Fibroblast of lung (primary cell): Measurements from ENCODE around the gene DLD. TPM values are rescaled to one million over a fixed set of nuclear protein-coding genes. Genes with fewer than 3 reads are reported as not detected.
A peak's percentile ranks its signal among the peaks of the same experiment; 100 is the strongest.

ENCODE experiments used
- DNase-seq, 2 donors: peaks; one replicate each; pipeline versions ENCODE4 v3.0.0 to v3.0.0-alpha.2; 2010; ENCODE audit warnings: low read depth in 2 of 2
- H2AFZ ChIP-seq: 2 replicates; pipeline ENCODE4 v1.5.1; 2012; ENCODE audit warnings: low read length, control low read depth, inconsistent platforms
- H3K27ac ChIP-seq: 2 replicates; pipeline ENCODE4 v1.5.1; 2011; ENCODE audit warnings: low read length, control low read depth; ENCODE audit not compliant: insufficient read depth
- H3K27me3 ChIP-seq: 2 replicates; pipeline ENCODE4 v1.5.1; 2011; ENCODE audit warnings: mild to moderate bottlenecking, low read length; ENCODE audit not compliant: control insufficient read depth, insufficient read depth
- H3K36me3 ChIP-seq: 2 replicates; pipeline ENCODE4 v1.5.1; 2011; ENCODE audit warnings: low read length; ENCODE audit not compliant: control insufficient read depth, insufficient read depth
- H3K4me1 ChIP-seq: 2 replicates; pipeline ENCODE4 v1.5.1; 2011; ENCODE audit warnings: low read length; ENCODE audit not compliant: control insufficient read depth, insufficient read depth; ENCODE audit errors: extremely low read depth
- H3K4me2 ChIP-seq: 2 replicates; pipeline ENCODE4 v1.5.1; 2011; ENCODE audit warnings: low read length, control low read depth; ENCODE audit not compliant: insufficient read depth; ENCODE audit errors: extremely low read depth
- H3K4me3 ChIP-seq, 4 experiments: fragments of 200-600 bp in 1 of 4; sonication (generic) in 1 of 4; replicated peaks in 1 of 4; 2 replicates each; pipeline ENCODE4 v1.5.1; 2011 to 2016; ENCODE audit warnings: low read length in 4 of 4, low read depth in 3 of 4, mild to moderate bottlenecking in 3 of 4, control low read depth in 2 of 4, inconsistent platforms in 1 of 4, mixed read lengths in 1 of 4; ENCODE audit not compliant: insufficient read depth in 1 of 4; ENCODE audit errors: control extremely low read depth in 1 of 4
- H3K79me2 ChIP-seq: 2 replicates; pipeline ENCODE4 v1.5.1; 2012; ENCODE audit warnings: mild to moderate bottlenecking, low read length, inconsistent platforms; ENCODE audit not compliant: control insufficient read depth, insufficient read depth
- H3K9ac ChIP-seq: 2 replicates; pipeline ENCODE4 v1.5.1; 2011; ENCODE audit warnings: mild to moderate bottlenecking, low read length, control low read depth; ENCODE audit not compliant: insufficient read depth
- H3K9me3 ChIP-seq: 2 replicates; pipeline ENCODE4 v1.5.1; 2012; ENCODE audit warnings: low read depth, low read length; ENCODE audit not compliant: control insufficient read depth, insufficient read depth
- H4K20me1 ChIP-seq: 2 replicates; pipeline ENCODE4 v1.5.1; 2011; ENCODE audit warnings: low read length; ENCODE audit not compliant: control insufficient read depth, insufficient read depth; ENCODE audit errors: extremely low read depth
- CTCF ChIP-seq, 2 donors: IDR thresholded peaks in 1 of 2; conservative IDR thresholded peaks in 1 of 2; 1 replicate in 1 of 2; 2 replicates in 1 of 2; pipeline ENCODE4 v1.5.1; 2011 to 2012; ENCODE audit warnings: low read length in 2 of 2, control low read depth in 1 of 2, inconsistent platforms in 1 of 2, low read depth in 1 of 2, mild to moderate bottlenecking in 1 of 2
- EZH2 ChIP-seq: IDR thresholded peaks from 2 replicates; pipeline ENCODE4 v1.5.1; 2012; ENCODE audit warnings: low read length, control low read depth, mild to moderate bottlenecking; ENCODE audit errors: missing control alignments
- polyA plus RNA-seq, 2 donors: library from polyadenylated mRNA; depleted of rRNA in 1 of 2; stranded (reverse) in 1 of 2; unstranded in 1 of 2; fragments of >200 nt; gene quantifications; 2 replicates each; pipeline ENCODE4 v1.2.1, GENCODE V29; 2011 to 2012; ENCODE audit warnings: missing spikeins in 1 of 2
- total RNA-seq: library from RNA; depleted of rRNA; stranded (reverse); fragments of >200 nt; gene quantifications from 2 replicates; pipeline ENCODE4 v1.2.1, GENCODE V29; 2014

The DLD gene
- total and polyA plus RNA-seq, 2 donors (not counting 1 experiment from before 2014, with no cell fraction given), result 48.6 to 160 TPM

- TF ChIP-seq EZH2, result no peak
- TF ChIP-seq CTCF (conservative IDR thresholded peaks at IDR 0.05 in 1 of 2, IDR thresholded peaks at IDR 0.05 in 1 of 2; ENCODE audit: low read depth in 1 of 2, low read length in 2 of 2), result no peak
- Histone ChIP-seq H4K20me1 (no peaks in the 10 kb centered on the region), H3K27ac (no peak overlapping the region), H3K9ac (no peak overlapping the region), H3K4me1 (no peaks in the 10 kb centered on the region), H3K79me2 (no peaks in the 10 kb centered on the region), H3K4me2 (no peak overlapping the region), H3K27me3 (no peaks in the 10 kb centered on the region), H3K36me3 (no peaks in the 10 kb centered on the region), H3K4me3 (no peak overlapping the region), H2AFZ (no peak overlapping the region), H3K9me3 (no peaks in the 10 kb centered on the region)
- no peak for DNase-seq
These were observed 32.7 kb upstream of the DLD start for GRCh38 chr7:107858280-107858679.

GRCh38 chr7:107860279-107860961 lies 30.6 kb upstream of the DLD start:
- H4K20me1 ChIP-seq, result no peaks in the 10 kb centered on the region
- no peak overlapping the region for H3K4me3 ChIP-seq
- H3K27ac ChIP-seq, result no peak overlapping the region
- no peaks in the 10 kb centered on the region for H3K4me1 ChIP-seq
- DNase-seq, result no peak
- no peak overlapping the region for H2AFZ ChIP-seq
- H3K9me3 ChIP-seq, result no peaks in the 10 kb centered on the region
- no peaks in the 10 kb centered on the region for H3K36me3 ChIP-seq
- no peak for TF ChIP-seq EZH2
- no peak for TF ChIP-seq CTCF (conservative IDR thresholded peaks at IDR 0.05 in 1 of 2, IDR thresholded peaks at IDR 0.05 in 1 of 2; ENCODE audit: low read depth in 1 of 2, low read length in 2 of 2)
- no peak overlapping the region for H3K4me2 ChIP-seq
- no peak overlapping the region for H3K9ac ChIP-seq
- H3K27me3 ChIP-seq, result no peaks in the 10 kb centered on the region
- H3K79me2 ChIP-seq, result no peaks in the 10 kb centered on the region

- Histone ChIP-seq H4K20me1 (no peaks in the 10 kb centered on the region), H3K27ac (no peak overlapping the region), H3K27me3 (no peaks in the 10 kb centered on the region), H3K36me3 (no peaks in the 10 kb centered on the region), H3K4me3 (no peak overlapping the region), H3K79me2 (no peaks in the 10 kb centered on the region), H3K4me2 (no peak overlapping the region), H3K9me3 (no peaks in the 10 kb centered on the region), H2AFZ (no peak overlapping the region), H3K4me1 (no peaks in the 10 kb centered on the region), H3K9ac (no peak overlapping the region)
- DNase-seq, result peak in 1 of 2 donors; percentile 42
- TF ChIP-seq CTCF (conservative IDR thresholded peaks at IDR 0.05 in 1 of 2, IDR thresholded peaks at IDR 0.05 in 1 of 2; ENCODE audit: low read depth in 1 of 2, low read length in 2 of 2) (no peak), EZH2 (no peak)
These were observed 29.9 kb upstream of the DLD start for GRCh38 chr7:107860981-107861652.
